SK-N-MC (cell line): ENCODE measurements around the gene GSC.

Experiments
- EZH2 ChIP-seq: fragments of 200-600 bp; sonication (generic); IDR thresholded peaks from one replicate; pipeline ENCODE4 v1.6.1; 2017; ENCODE audit warnings: antibody characterized with exemption
- POLR2AphosphoS5 ChIP-seq: IDR thresholded peaks from 2 replicates; pipeline ENCODE4 v1.6.1; 2012; ENCODE audit warnings: mild to moderate bottlenecking, low read depth, low read length, borderline replicate concordance

GRCh38 chr14:94761997-94762377 lies 7.9 kb downstream of the GSC start:
- TF ChIP-seq EZH2: no peak
- TF ChIP-seq POLR2AphosphoS5: no peak
